Type B pancreatic cell (in vitro differentiated cells): ENCODE results near the gene RELCH. TPM values are rescaled to one million over a fixed set of nuclear protein-coding genes. Genes with fewer than 3 reads are reported as not detected.

Experiments used
- DNase-seq: peaks from one replicate; pipeline ENCODE4 v3.0.0; 2021; ENCODE audit warnings: mixed read lengths; ENCODE audit not compliant: unreplicated experiment; ENCODE audit errors: extremely low spot score
- H3K27ac Mint-ChIP-seq: 2 replicates; pipeline ENCODE4 v1.8.0; 2021; ENCODE audit warnings: mild to moderate bottlenecking, mixed read lengths
- H3K27me3 Mint-ChIP-seq: 2 replicates; pipeline ENCODE4 v1.8.0; 2021; ENCODE audit warnings: mixed read lengths
- H3K36me3 Mint-ChIP-seq: 2 replicates; pipeline ENCODE4 v1.8.0; 2021; ENCODE audit warnings: mixed read lengths
- H3K4me1 Mint-ChIP-seq: one replicate; pipeline ENCODE4 v1.8.0; 2021; ENCODE audit warnings: mixed read lengths; ENCODE audit not compliant: unreplicated experiment
- H3K4me3 Mint-ChIP-seq: 2 replicates; pipeline ENCODE4 v1.8.0; 2021; ENCODE audit warnings: mild to moderate bottlenecking, mixed read lengths
- H3K9me3 Mint-ChIP-seq: 2 replicates; pipeline ENCODE4 v1.8.0; 2021; ENCODE audit warnings: mixed read lengths
- CTCF ChIP-seq: fragments of 200-600 bp; sonication (generic); conservative IDR thresholded peaks from 2 replicates; pipeline ENCODE4 v1.5.0; 2021; ENCODE audit warnings: antibody characterized with exemption, mild to moderate bottlenecking
- total RNA-seq: library from RNA; stranded (reverse); gene quantifications from 2 replicates; pipeline ENCODE4 v1.2.1, GENCODE V29; 2021; ENCODE audit warnings: low replicate concordance

Gene RELCH
- total RNA-seq, 1 donor from 2014 or later, result 27.4 TPM

GRCh38 chr18:62214790-62215189, 27.7 kb downstream of the RELCH start:
- peaks cover 20% of the 10 kb centered on the region for H3K36me3 Mint-ChIP-seq
- no peaks in the 10 kb centered on the region for H3K4me1 Mint-ChIP-seq
- peaks cover 8% of the 10 kb centered on the region for H3K9me3 Mint-ChIP-seq
- no peaks in the 10 kb centered on the region for H3K27me3 Mint-ChIP-seq
- no peak for DNase-seq
- no peak overlapping the region for H3K4me3 Mint-ChIP-seq
- H3K27ac Mint-ChIP-seq, result no peak overlapping the region
- TF ChIP-seq CTCF, result no peak

- no peak overlapping the region for H3K4me3 Mint-ChIP-seq
- H3K27ac Mint-ChIP-seq, result no peak overlapping the region
- no peaks in the 10 kb centered on the region for H3K4me1 Mint-ChIP-seq
- no peak for DNase-seq
- TF ChIP-seq CTCF, result no peak
- no peaks in the 10 kb centered on the region for H3K27me3 Mint-ChIP-seq
- no peaks in the 10 kb centered on the region for H3K9me3 Mint-ChIP-seq
- H3K36me3 Mint-ChIP-seq, result peaks cover 35% of the 10 kb centered on the region
Measured at GRCh38 chr18:62224229-62224628, 37.2 kb downstream of the RELCH start.

- Mint-ChIP-seq H3K9me3 (no peaks in the 10 kb centered on the region), H3K4me1 (no peaks in the 10 kb centered on the region), H3K4me3 (no peak overlapping the region), H3K36me3 (peaks cover 41% of the 10 kb centered on the region), H3K27ac (no peak overlapping the region), H3K27me3 (no peaks in the 10 kb centered on the region)
- no peak for TF ChIP-seq CTCF
- no peak for DNase-seq
Measured at GRCh38 chr18:62226047-62226446, 39.0 kb downstream of the RELCH start.

- Mint-ChIP-seq H3K9me3 (no peaks in the 10 kb centered on the region), H3K36me3 (peaks cover 30% of the 10 kb centered on the region), H3K27ac (no peak overlapping the region), H3K27me3 (no peaks in the 10 kb centered on the region), H3K4me3 (no peak overlapping the region), H3K4me1 (no peaks in the 10 kb centered on the region)
- TF ChIP-seq CTCF, result no peak
- DNase-seq, result no peak
Measured at GRCh38 chr18:62236252-62236651, 49.2 kb downstream of the RELCH start.

- Mint-ChIP-seq H3K4me3 (no peak overlapping the region), H3K27me3 (no peaks in the 10 kb centered on the region), H3K36me3 (peaks cover 23% of the 10 kb centered on the region), H3K4me1 (no peaks in the 10 kb centered on the region), H3K9me3 (no peaks in the 10 kb centered on the region), H3K27ac (no peak overlapping the region)
- DNase-seq, result no peak
- peak; percentile 45 for TF ChIP-seq CTCF
Measured at GRCh38 chr18:62239475-62239874, 52.4 kb downstream of the RELCH start.

GRCh38 chr18:62242955-62243354, 55.9 kb downstream of the RELCH start:
- no peaks in the 10 kb centered on the region for H3K9me3 Mint-ChIP-seq
- H3K36me3 Mint-ChIP-seq, result peaks cover 21% of the 10 kb centered on the region
- no peaks in the 10 kb centered on the region for H3K27me3 Mint-ChIP-seq
- DNase-seq, result no peak
- no peak overlapping the region for H3K27ac Mint-ChIP-seq
- no peak overlapping the region for H3K4me3 Mint-ChIP-seq
- H3K4me1 Mint-ChIP-seq, result no peaks in the 10 kb centered on the region
- TF ChIP-seq CTCF, result no peak
